RWPE1 (cell line): ENCODE results near the gene CFAP300.

Experiments used
- CTCF ChIA-PET: fragments of 350-600 bp; sonication (Branson Sonifier 250); formaldehyde crosslinking; extraction: SDS; loops from one replicate; lab custom pipeline; 2021; lab: Yijun Ruan, JAX
- POLR2A ChIA-PET: fragments of 400-600 bp; formaldehyde crosslinking; extraction: SDS; loops from one replicate; lab custom pipeline; 2020; ENCODE audit warnings: antibody characterized with exemption; ENCODE audit not compliant: low non-redundant PET; lab: Yijun Ruan, JAX
- DNase-seq: peaks from one replicate; pipeline ENCODE4 v3.0.0; 2012; ENCODE audit warnings: low spot score
- H3K27ac ChIP-seq: fragments of 450-650 bp; 2 replicates; pipeline ENCODE4 v1.5.1; 2017
- TF ChIP-seq, protein P1 (sequence below): fragments of 450-650 bp; conservative IDR thresholded peaks from 2 replicates; pipeline ENCODE4 v1.5.1; 2017; ENCODE audit warnings: low read depth, mild to moderate bottlenecking

Gene CFAP300

DNA sequence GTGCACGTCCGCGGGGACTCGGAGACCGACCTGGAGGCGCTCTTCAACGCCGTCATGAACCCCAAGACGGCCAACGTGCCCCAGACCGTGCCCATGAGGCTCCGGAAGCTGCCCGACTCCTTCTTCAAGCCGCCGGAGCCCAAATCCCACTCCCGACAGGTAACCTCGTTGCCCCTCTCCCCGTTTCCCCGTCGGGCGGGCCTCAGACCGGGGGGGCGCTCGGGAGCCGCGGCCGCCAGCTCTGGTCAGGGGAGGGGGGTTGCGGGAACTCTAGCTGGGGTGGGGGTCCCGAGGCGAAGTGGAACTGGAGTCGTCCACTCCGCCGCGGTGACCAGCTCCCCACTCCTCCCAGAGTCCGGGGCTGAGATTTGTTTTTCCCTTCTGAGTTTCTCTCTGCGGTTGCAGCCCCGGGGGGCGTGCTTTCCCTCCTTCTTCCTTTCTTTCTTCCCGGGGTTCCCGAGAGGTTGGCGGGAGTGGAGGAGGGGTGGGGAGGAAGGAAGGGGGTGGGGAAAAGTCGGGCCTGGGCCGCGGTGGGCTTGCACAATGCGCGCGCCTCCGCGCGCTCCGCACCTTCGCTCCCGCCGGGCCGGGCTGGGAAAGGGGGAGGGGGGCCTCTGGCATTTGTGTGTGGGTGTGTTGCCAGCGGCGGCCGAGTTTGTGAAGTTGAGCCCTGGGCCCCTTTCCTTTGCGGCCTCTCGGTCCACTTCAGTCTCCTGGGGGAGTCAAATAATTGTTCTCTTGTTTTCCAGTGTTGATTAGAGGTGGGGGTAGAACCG lies 64.0 kb downstream of the CFAP300 start:
- CTCF ChIA-PET = interaction anchor here (0.6 kb wide), 1 partner anchor 485 kb away, joined by 4 read pairs; no protein-coding TSS in a partner anchor
- DNase-seq = peak; percentile 86
- POLR2A ChIA-PET = interaction anchor here (0.7 kb wide), 1 partner anchor 96 kb away, joined by 3 read pairs; no protein-coding TSS in a partner anchor
- H3K27ac ChIP-seq = peak overlapping the region; percentile 99
- TF ChIP-seq, protein P1, sequence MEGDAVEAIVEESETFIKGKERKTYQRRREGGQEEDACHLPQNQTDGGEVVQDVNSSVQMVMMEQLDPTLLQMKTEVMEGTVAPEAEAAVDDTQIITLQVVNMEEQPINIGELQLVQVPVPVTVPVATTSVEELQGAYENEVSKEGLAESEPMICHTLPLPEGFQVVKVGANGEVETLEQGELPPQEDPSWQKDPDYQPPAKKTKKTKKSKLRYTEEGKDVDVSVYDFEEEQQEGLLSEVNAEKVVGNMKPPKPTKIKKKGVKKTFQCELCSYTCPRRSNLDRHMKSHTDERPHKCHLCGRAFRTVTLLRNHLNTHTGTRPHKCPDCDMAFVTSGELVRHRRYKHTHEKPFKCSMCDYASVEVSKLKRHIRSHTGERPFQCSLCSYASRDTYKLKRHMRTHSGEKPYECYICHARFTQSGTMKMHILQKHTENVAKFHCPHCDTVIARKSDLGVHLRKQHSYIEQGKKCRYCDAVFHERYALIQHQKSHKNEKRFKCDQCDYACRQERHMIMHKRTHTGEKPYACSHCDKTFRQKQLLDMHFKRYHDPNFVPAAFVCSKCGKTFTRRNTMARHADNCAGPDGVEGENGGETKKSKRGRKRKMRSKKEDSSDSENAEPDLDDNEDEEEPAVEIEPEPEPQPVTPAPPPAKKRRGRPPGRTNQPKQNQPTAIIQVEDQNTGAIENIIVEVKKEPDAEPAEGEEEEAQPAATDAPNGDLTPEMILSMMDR = peak; percentile 25; the same call in 1 of the 2 replicates

GRCh38 chr11:102111787-102112508 lies 64.7 kb downstream of the CFAP300 start:
- peak overlapping the region; percentile 99 for H3K27ac ChIP-seq
- TF ChIP-seq, protein P1 = no peak
- CTCF ChIA-PET = no interaction called here
- DNase-seq = peak; percentile 85
- POLR2A ChIA-PET = no interaction called here

DNA sequence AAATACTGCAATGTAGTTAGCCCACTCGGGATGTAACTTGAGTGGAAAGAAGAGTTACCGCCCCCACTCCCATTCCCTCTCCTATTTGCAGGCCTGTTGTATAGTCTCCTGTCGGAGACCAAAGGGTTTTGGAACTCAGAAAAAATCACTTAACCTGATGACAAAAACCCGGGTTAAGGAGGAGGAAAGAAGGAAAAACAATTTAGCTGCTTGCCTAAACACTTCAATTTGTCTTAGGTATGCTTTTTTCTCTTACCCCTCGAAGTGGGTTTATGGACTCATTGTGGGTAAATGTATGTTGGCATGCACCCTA lies 65.2 kb downstream of the CFAP300 start:
- TF ChIP-seq, protein P1 = no peak
- H3K27ac ChIP-seq = no peak overlapping the region
- POLR2A ChIA-PET = no interaction called here
- no peak for DNase-seq
- CTCF ChIA-PET = no interaction called here

- TF ChIP-seq, protein P1 = no peak
- no peak for DNase-seq
- ChIA-PET POLR2A (no interaction called here), CTCF (no interaction called here)
- peak overlapping the region; percentile 48; the same call in 1 of the 2 replicates for H3K27ac ChIP-seq
These were observed 66.8 kb downstream of the CFAP300 start for GRCh38 chr11:102114032-102114431.

DNA sequence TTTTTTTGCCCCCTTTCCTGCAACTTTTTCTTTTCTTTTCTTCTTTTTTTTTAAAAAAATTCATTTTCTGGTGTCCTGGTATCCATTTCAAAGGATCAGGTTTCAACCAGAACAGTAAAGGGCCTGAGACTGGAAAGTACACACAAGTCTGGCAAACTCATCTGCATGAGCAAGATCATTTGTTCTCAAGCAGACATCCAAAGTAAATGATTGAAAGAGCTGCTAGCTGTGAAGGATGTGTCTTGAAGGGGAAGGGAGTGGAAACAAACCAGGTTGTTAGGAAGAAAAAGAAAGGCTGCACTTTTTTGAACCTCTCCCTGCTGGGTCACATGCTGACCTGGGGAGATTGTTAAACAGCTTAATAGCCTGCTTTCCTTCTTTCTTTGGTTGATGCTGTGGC lies 68.3 kb downstream of the CFAP300 start:
- TF ChIP-seq, protein P1 = no peak
- POLR2A ChIA-PET = no interaction called here
- CTCF ChIA-PET = interaction anchor here (0.7 kb wide), 1 partner anchor 490 kb away, joined by 4 read pairs; no protein-coding TSS in a partner anchor
- no peak for DNase-seq
- no peak overlapping the region for H3K27ac ChIP-seq

GRCh38 chr11:102116453-102117205 lies 69.4 kb downstream of the CFAP300 start:
- DNase-seq = no peak
- TF ChIP-seq, protein P1 = no peak
- ChIA-PET POLR2A (no interaction called here), CTCF (no interaction called here)
- no peak overlapping the region for H3K27ac ChIP-seq
